AG08395 (cell line): ENCODE results near the gene GRID1.

Experiments
- DNase-seq: peaks from one replicate; pipeline ENCODE4 v3.0.0; 2012; ENCODE audit warnings: mixed read lengths, low spot score

Gene GRID1

DNA sequence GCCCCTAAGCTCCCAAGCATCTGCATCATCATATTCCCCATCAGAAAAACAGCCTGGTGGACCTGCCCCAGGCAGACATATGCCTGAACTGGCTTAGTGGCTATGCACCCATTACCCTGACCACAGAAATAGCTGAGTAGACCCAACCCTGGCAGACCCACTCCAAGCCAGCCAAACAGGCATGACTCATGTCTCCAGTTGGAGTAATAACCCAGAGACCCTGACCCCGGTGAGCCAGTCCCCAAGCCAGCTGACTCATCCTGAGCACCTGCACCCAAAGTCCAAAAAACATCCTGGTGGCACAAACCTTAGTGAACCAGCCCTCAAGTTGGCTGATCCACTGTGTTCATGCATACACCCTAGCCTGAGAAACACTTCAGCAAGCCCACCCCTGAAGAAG is 555.9 kb downstream of the GRID1 start:
- no peak for DNase-seq

DNA sequence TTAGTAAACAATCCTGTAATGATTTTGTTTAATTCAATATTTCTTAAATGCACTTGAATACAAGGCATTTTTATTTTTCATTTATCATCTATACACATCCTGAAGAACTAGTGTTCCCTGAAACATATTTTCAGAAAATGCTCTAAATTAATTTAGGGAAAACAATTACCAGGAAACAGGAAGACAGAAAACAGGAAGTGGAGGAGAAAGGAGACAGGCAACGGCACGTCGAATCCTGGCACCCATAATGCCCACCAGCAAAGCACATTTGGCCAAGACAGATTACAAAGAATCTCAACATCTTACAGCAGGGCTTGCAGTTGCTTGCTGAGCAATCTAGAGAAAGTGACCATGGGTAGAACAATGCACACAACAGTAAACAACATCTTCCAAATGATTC is 571.1 kb downstream of the GRID1 start:
- no peak for DNase-seq

DNA sequence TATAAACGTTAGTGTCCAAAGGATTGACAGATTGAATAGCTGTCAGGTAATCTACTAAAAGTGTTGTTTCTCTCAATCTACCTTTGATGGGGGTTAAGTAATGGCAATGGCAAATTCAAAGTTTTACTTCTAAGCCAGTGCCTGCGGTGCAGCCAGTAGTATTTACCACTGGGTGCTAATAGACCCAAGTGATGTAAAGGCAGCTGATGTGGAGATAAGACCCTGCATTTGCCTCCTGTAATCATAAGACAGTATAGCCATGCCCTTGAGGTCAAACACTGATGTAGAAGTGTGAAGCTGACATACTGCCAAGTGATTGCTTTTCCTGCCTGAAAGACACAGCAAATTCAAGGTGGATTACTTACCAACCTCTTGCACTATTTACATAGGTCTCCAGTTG is 572.0 kb downstream of the GRID1 start:
- DNase-seq: no peak

DNA sequence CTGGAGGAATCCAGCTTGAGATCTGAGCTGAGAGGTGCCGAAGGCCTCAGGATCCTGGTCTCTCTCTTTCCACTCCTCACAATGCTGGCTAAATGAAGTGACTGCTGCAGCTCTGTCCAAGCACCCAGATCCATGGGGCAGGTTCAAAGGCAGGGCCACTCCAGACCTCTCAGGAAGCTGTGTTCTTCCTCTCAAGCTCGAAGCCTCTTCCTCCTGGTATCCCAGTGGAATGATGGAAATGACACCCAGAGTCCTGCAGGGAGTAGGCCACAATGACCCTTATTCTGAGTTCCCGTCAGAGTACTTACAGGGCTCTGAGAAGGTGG is 574.1 kb downstream of the GRID1 start:
- DNase-seq: no peak

DNA sequence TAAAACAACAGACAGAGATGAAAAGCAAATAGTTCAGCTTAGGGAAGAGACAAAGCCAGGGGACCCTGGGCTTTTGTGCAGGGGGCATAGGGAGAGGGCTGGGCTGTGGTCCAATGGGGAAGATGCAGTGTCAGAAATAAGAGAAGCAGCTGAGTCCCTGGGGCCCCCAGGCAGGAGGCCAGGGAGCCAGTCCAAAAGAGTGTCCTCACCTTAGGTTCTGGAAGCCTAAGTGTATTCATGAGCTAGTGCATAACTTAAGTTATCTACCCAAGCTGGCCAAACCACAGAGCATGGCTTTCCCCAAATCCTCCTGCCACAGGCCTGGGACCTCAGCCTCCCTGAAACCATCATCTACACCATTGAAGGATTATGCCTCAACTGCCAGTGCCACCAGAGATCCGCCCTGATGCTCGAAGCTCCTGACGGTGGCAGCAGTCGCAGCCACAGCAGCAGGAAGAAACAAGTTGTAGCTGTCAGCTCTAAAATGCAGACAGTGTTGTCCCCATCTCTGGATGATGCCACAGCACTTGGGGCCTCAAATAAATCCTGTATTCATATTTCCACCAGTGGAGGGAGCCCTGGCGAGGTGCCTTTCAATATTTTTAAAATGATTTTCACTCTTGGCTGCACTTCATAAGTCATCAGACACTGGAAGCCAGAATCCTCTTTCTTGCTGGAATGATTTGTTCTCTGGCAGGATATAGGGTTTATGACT is 574.6 kb downstream of the GRID1 start:
- no peak for DNase-seq

DNA sequence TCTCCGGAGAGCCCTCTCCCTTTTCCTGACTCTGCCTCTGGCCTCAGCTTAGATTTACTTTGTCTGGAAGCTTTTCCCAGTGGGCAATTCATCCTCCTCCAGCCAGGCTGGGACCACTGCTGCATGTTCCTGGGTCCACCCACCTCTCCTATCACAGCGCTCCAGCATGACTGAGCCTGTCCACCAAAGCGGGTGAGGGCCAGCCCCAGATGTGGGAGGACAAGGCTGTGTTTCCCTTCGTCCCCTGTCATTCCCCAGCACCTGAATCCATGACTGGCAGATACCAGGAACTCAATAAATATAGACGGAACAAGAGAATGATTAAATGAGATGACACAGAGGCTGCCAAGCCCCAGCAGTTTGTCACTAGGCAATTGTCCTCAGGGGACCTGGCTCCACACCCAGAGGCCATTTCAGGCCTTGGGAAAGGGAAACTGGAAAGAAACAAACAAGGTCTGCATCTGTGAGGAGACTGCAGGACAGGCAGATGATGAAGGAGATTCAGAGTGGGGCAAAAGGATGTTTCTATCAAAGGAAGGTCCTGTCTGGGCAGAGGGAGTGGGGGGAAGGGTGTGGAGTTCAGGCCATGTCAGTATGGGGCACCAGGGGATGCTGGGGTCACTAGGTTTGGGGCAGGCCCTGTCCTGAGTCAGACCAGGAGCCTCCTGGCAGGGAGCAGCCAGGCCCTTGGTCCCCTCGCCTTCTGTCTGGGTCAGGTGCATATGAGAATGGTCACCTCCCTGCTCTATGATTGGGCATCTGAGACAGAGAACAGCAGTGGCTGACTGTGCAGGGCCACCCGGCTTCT is 576.4 kb downstream of the GRID1 start:
- DNase-seq: no peak

DNA sequence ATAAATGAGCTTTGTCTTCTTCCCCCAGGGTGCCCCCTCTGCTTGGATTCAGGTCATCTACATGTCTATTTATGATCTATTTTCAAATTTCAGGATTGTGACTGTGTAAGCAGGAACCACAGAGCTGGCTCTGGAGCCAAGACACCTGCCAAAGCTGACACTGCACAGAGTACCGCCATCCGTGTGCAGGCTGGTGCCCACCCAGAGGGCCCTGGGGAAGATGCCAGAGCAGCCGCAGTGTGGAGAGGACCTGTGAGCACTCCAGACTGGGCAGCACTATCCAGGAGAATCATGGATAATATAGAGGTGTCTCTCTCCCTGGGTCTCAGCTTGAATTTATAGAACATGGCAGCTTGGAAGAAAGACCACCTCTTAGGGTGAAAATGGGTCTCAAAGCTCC is 577.5 kb downstream of the GRID1 start:
- no peak for DNase-seq

DNA sequence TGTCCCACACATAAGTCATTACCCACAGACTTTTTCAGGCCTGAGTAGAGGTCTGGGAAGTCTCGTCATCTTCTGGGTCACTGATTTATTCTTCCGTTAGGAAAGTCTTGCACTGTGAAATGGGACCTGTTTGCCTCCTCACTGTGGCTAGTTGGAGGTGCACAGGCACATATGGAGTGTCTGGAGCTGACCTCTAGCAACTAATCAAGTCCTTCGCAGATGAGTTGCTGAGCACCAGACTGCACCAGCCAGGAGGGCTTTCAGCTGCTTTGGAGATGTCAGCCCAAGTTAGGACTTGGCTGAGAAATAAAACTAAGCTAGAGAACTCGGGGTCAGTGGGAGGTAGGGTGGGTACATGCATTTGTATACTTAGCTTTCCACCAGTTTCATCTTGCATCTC is 578.0 kb downstream of the GRID1 start:
- no peak for DNase-seq

DNA sequence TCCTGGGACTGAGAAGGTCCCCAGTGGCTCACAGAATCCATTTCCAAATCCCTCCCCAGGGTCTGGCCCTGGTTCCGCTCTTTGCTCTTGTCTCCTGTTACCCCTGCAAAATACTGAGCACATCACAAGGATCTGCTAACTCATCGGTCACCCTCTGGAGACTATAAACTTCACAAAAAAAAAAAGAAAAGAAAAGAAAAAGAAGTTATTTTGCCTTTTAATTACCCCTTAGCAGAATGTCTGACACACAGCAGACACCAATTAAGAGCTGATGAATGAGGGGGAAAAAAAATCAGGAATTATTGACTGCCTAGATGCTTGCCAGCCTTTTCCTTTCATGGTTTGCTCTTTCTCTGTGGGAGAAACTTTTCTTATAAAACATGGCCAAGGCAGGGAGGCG is 578.7 kb downstream of the GRID1 start:
- no peak for DNase-seq

DNA sequence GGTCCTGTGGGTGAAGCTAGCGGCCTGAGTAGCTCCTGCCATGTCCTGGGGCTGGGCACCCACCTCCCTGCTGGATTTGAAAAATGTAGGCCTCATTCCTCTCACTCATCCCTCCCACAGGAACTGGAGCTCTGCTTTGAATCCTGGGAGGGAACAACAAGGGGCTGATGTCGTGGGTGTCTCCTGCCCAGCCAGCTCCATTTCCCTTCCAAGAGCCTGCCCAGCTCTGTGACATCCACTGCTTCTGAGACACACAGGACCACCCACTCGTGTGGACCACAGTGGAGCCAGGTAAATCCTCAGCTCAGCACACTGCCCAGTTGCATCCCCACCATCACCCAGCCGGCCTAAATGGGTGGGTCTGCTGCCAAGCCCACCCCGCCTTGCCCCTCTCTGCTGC is 579.2 kb downstream of the GRID1 start:
- DNase-seq: no peak

DNA sequence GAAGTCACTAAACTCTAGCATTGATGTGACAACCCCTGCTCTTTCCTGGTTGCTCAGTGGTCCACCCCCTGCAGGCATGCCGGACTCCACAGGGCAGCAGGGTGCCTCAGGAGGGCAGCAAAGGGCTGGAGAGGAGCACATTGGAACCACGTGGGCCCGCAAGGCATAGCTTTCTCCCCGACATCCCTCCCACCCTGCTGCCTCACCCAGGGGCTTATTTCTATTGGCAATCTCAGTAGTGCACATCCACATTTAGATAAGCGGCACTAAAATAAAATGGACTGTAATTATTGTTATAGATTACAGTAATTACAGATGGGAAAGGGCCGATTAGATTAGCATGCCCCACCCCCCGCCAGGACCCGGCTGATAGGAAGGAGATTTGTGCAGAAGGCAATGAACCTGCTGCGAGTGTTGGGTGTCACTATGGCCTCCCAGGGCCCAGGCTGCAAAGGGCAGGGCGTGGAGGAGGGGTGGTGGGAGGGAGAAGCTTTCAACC is 580.1 kb downstream of the GRID1 start:
- DNase-seq: no peak

DNA sequence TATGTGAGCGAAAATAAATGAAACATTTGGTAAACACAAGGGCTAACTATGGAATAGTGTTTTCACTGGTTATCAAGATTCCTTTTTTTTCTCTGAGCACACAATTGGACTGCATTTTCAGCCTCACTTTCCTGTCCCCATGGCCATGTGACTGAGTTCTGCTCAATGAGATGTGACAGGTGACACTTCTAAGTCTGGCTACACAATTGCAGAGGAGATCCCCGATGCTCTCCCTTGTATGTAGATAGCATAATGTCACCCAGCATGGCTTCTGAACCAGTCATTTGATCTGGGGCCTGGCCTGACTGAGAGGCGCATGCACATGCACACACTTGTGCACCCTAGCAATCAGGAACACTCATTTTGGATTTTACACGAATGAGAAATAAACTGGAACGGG is 581.8 kb downstream of the GRID1 start:
- DNase-seq: no peak

DNA sequence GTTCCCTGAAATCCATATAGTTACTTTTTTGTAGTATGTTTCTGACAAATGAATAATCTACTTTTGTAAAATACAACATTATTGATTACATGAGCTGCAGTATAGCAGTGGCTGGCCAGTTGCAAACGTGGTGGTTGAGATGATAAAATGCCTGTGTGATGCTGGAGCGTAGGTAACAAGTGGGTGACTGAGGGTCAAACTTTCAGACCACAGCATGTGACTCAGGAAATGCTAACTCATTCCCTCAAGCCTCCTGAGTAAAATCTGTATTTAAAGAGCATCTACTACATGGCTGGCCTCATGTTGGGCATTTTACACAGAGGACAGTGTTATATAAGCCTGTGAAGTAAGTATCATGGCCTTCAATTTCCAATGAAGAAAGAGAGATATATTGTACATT is 585.2 kb downstream of the GRID1 start:
- no peak for DNase-seq

DNA sequence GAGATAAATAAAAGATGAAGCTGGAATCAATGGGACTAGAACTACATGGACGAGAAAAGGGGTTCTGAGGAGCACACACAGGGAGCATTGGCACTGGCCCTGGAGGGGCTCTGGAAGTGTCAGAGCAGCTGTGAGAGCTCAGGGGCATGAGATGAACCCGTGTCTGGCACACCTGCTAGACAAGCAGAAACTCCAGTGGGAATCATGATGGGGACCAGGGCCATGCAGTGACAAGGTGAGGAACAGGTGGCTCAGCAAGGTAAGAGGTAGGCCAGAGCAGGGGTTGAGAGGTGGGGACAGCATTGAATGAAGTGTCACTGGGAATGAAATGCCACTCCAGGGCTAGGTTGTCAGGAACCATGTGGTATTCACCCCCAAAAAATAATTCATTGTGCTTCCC is 588.5 kb downstream of the GRID1 start:
- no peak for DNase-seq

DNA sequence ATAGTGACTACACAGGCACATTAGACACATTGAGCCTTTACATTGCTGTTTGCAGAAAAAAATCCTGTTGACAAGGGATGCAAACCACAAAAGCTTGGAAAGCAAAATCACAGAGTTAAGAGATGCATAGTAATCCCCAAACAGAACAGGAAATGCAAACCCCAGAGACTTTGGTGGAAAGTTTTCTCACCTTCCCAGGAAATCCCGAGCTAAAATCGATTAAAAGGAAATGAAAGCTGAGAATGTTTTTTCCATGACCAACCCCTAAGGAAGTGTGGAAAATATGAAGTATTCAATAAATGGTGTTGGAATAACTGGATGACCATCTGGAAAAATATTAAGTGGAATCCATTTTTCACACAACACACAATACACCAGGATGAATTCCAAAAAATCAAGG is 598.7 kb downstream of the GRID1 start:
- no peak for DNase-seq

DNA sequence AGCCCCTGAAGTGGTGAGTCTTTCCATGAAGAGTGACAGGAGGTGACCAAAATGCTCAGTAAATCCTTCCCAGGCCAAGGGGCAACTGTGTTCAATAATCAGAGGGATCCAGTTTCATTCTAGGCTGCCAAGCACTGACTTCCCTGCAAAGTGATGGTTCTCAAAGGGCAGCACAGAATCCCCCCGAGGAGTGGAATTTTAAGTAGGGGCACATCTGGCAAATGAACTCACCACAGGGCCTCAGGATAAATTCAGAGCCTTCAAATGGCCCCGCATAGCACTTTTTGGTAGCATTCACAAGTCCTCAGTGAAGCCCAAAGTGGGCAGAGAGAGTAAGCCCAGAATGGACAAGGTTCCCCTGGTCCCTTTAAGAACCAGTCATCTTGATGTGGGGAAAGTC is 602.5 kb downstream of the GRID1 start:
- no peak for DNase-seq

DNA sequence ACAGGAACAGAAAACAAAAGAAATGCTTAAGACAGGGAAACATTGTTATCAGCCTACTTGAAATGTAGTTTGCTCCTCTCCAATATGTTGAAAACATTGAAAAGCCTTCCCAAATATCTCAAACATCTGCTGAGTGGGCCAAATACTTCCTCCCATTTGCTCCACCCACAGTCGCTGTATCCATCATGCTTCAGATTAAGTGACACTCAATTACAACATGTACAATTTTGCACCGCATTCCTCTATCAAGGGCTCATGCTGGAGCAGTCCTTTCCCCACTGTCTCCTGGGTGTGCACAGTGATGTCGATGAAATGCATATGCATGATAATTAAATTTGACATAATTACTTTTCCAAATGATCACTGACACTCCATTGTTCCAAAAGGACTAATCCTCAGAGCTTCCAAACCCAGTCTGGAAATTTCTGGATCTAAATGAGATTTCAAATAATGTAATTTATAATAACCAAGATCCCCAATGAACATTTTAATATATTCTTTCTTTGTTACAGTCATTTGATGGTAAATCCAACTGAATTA is 604.6 kb downstream of the GRID1 start:
- DNase-seq: no peak

DNA sequence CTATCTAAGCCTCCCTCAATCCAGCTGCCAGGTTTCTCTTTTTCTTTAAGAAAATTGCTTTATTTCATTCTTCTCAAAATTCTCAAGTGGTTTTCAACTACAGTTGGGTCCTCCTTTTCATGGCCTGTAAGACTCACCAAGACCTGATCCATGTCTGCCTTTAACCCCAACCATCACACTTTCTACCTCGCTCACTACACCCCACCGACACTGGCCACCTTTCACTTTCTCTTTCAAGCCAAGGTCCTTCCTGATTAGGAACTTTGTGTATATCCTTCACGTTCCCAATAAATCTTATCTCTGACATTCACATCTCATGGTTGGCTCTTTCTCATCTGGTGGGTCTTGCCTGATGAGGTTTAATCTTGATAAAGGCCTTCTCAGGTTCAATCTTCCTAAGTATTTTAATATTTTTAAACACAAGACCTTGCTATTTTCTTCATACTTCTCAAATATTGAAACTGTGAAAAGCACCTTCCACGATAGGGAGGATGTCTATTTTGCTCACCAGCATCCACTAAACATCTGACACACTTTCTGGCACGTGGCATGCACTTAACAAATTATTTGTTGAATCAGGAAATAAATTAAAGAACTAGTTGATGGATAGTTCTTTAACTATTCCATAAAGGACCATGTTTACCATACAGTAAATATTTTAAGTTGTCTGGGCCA is 624.8 kb downstream of the GRID1 start:
- no peak for DNase-seq

DNA sequence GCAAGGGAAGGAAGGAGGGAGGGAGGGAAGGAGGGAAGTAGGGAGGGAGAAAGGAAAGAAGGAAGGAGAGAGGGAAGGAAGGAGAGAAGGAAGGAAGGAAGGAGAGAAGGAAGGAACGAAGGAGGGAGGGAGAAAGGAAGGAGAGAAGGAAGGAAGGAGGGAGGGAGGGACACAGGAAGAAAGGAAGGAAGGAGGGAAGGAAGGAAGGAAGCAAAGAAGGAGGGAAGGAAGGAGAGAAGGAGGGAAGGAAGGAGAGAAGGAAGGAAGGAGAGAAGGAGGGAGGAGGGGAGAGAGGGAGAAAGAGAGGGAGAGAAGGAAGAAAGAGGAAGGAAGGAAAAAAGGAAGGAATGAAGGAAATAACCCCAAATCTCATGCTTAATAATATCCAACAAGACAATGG is 630.6 kb downstream of the GRID1 start:
- DNase-seq: no peak

DNA sequence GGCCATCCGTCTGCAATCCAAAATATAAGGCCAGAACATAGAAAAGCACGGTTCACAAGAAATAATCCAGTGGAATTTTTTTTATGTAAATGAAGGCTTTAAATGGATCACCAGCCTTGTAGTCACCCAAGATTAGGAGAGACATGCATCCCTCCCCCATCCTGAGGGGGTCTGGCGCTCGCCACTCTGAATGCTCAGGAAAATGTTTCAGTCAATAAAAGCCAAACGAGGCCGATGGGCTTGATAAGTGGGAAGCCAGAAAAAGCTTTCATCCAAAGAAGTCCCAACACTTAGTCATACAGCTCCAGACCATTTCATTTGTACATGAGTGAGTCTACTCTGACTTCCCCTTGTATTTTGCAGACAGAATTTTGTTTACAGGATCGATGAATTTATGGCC is 631.8 kb downstream of the GRID1 start:
- no peak for DNase-seq

DNA sequence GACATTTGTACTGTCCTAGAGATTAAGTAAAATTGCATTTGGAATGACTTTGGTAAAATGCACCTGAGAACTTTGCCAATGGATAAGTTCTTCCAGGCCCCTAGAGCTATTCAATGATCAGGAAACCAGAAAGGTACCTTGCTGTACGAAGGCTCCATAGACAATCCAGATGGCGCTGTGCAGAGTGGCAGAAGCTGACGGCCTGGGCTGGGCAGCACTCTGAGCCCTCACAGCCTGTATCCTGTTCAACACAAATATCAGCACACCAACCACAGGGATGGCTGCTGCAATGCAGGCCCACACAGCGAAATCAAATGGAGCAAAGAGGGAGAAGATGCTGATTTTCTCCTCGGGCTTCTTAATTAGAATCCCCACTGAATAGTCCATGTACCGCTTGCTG is 642.4 kb downstream of the GRID1 start:
- DNase-seq: no peak

DNA sequence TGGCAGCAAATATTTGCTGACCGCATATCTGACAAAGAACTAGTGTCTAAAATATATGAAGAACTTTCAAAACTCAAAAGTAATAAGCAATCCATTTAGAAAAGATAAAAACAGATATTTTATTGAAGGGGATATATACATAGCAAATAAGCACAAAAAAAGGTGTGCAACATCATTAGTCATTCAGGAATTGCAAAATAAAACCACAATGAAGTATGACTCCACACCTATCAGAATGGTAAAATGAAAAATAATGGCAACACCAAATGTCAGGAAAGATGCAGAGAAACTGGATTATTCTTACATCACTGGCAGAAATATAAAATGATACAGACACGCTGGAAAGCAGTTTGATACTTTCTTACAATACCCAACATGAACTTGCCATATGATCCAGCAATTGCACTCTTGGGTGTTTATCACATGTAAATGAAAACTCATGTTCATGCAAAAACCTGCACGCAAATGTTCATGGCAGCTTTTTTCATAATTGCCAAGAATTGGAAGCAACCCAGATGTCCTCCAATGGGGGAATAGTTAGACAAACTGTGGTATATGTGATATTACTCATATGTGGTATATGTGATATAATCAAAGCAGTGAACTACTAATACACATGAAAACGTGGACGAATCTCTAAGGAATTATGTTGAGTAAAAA is 645.5 kb downstream of the GRID1 start:
- no peak for DNase-seq
